ENCODE results near the gene RNF212. TPM values are rescaled to one million over a fixed set of nuclear protein-coding genes. Genes with fewer than 3 reads are reported as not detected.

The RNF212 gene
- total RNA-seq, 4 donors from 2014 or later: 3.8 to 9.7 (median 7.3) TPM

GRCh38 chr4:1040344-1041146 is 72.8 kb downstream of the RNF212 start:
- H3K9me3 ChIP-seq: no peaks in the 10 kb centered on the region
- H3K27ac ChIP-seq (replicated peaks in 1 of 4): peak overlapping the region in 1 of 4 donors; percentile 27
- intact Hi-C loops (cut with DNase I): no loop called here
- TF ChIP-seq EP300 (IDR thresholded peaks at IDR 0.05) (no peak), POLR2A (IDR thresholded peaks at IDR 0.05; ENCODE audit: low read depth) (no peak), POLR2AphosphoS5 (IDR thresholded peaks at IDR 0.05) (no peak)
- TF ChIP-seq, protein P1, sequence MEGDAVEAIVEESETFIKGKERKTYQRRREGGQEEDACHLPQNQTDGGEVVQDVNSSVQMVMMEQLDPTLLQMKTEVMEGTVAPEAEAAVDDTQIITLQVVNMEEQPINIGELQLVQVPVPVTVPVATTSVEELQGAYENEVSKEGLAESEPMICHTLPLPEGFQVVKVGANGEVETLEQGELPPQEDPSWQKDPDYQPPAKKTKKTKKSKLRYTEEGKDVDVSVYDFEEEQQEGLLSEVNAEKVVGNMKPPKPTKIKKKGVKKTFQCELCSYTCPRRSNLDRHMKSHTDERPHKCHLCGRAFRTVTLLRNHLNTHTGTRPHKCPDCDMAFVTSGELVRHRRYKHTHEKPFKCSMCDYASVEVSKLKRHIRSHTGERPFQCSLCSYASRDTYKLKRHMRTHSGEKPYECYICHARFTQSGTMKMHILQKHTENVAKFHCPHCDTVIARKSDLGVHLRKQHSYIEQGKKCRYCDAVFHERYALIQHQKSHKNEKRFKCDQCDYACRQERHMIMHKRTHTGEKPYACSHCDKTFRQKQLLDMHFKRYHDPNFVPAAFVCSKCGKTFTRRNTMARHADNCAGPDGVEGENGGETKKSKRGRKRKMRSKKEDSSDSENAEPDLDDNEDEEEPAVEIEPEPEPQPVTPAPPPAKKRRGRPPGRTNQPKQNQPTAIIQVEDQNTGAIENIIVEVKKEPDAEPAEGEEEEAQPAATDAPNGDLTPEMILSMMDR (IDR thresholded peaks at IDR 0.05): no peak
- 93% methylated on average over 15 of the region's 21 CpGs for WGBS
- no peak for DNase-seq (ENCODE audit: extremely low spot score)
- H3K4me1 ChIP-seq: peaks cover 21 to 71% (median 58%) of the 10 kb centered on the region in 4 donors
- H3K4me3 ChIP-seq: no peak overlapping the region
- H3K36me3 ChIP-seq: no peaks in the 10 kb centered on the region
- peaks cover 6 to 50% (median 18%) of the 10 kb centered on the region in 4 donors for H3K27me3 ChIP-seq

DNA sequence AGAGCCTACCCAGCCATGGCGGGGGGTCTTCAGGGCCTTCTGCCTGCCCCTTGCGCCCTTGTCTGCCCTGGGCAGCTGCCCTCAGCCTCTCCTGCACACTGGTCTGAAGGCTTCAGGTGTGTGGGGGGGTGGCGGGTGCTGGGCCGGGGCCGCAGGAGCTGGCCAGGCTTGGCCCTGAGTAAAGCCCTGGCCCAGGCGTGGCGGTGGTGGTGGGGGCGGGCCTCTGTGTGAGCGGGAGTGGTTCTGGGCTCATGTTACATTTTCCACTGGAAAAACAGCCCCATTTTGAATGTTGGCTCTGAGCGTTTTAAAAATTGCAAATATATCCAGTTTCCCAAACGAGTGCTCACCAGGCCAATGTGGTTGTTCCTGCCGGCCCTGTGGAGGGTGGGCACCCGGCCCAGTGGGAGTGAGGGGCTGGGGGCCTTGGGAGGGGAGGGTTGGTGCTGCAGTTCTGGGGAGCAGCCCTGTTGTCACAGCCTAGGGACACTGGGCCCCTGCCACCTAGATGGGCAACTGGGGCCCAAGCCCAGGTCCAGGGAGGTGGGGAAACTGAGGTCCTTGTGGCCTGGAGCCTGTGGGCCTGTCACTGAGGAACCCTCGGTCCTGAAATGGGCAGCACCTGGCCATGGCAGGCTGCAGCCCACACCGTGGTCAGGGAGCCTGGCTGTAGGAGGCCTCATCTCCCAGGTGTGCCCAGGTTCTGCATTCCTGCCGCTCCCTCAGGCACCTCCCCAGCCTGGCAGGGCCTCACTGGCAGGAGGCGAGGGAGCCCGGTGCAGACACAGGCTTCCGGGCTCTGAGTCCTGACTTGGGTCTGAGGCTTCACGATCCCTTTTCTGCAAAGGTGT is 73.6 kb downstream of the RNF212 start:
- peaks cover 21 to 73% (median 57%) of the 10 kb centered on the region in 4 donors for H3K4me1 ChIP-seq
- DNase-seq (ENCODE audit: extremely low spot score): no peak
- peaks cover 6 to 42% (median 9%) of the 10 kb centered on the region in 4 donors for H3K27me3 ChIP-seq
- H3K36me3 ChIP-seq: no peaks in the 10 kb centered on the region
- no peak overlapping the region for H3K4me3 ChIP-seq
- H3K9me3 ChIP-seq: no peaks in the 10 kb centered on the region
- 68% methylated on average over 8 of the region's 20 CpGs for whole genome bisulfite sequencing
- TF ChIP-seq EP300 (IDR thresholded peaks at IDR 0.05) (no peak), POLR2A (IDR thresholded peaks at IDR 0.05; ENCODE audit: low read depth) (no peak), POLR2AphosphoS5 (IDR thresholded peaks at IDR 0.05) (no peak)
- TF ChIP-seq, protein P1 (IDR thresholded peaks at IDR 0.05): no peak
- H3K27ac ChIP-seq (replicated peaks in 1 of 4): peak overlapping the region in 3 of 4 donors; percentile 27 to 52 (median 29)
- intact Hi-C loops (cut with DNase I): no loop called here

- intact Hi-C loops (cut with DNase I): no loop called here
- H3K4me1 ChIP-seq: peaks cover 18 to 75% (median 59%) of the 10 kb centered on the region in 4 donors
- H3K27ac ChIP-seq (replicated peaks in 1 of 4): peak overlapping the region in 2 of 4 donors; percentile 29 to 52
- TF ChIP-seq POLR2A (IDR thresholded peaks at IDR 0.05; ENCODE audit: low read depth) (no peak), EP300 (IDR thresholded peaks at IDR 0.05) (no peak), POLR2AphosphoS5 (IDR thresholded peaks at IDR 0.05) (no peak)
- TF ChIP-seq, protein P1 (IDR thresholded peaks at IDR 0.05): no peak
- no peaks in the 10 kb centered on the region for H3K9me3 ChIP-seq
- H3K36me3 ChIP-seq: no peaks in the 10 kb centered on the region
- 74% methylated on average over 11 of the region's 16 CpGs for WGBS
- DNase-seq (ENCODE audit: extremely low spot score): no peak
- peaks cover under 1 to 35% (median 5%) of the 10 kb centered on the region in 4 donors for H3K27me3 ChIP-seq
- no peak overlapping the region for H3K4me3 ChIP-seq
Observed at GRCh38 chr4:1038948-1039492, 74.3 kb downstream of the RNF212 start.

DNA sequence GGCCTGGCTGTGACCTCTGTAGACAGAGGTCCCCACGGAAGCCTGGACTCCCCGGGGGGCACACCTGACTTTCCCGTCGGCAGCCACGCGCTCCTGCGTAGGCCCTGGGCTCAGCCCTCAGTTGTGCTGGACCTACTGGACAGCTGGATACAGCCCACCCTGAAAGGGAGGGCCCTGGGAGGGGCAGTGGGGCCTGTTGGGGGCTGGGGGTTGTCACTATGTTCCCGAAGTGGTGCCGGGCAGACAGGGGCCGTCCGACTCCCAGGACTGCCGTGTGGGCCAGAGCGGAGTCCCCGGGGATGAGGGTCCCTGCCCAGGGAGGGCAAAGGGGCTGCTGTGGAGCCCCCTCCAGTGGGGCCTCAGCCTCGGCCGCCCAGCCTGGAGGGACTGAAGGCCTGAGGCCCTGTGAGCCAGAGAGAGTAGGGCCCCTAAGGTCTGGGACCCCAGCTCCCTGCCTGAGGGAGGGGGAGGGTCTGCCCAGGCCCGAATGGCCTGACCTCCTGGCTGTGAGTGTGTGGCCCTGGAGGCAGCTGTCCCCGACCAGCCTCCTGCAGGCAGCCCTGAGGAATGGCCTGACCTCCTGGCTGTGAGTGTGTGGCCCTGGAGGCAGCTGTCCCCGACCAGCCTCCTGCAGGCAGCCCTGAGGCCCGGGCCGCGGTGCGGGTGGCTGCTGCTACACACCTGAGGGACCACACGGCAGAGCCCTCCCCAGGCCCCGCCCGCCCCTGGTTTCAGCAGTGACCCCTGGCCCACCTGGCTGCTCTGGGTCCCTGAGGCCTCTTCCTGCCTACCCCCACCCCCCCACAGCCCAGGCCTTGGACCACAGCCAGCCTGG is 76.2 kb downstream of the RNF212 start:
- Histone ChIP-seq H3K4me3 (no peak overlapping the region), H3K27ac (replicated peaks in 1 of 4) (no peak overlapping the region), H3K9me3 (no peaks in the 10 kb centered on the region), H3K4me1 (peaks cover 9 to 68% (median 52%) of the 10 kb centered on the region in 4 donors), H3K36me3 (no peaks in the 10 kb centered on the region), H3K27me3 (peaks cover 0 to 36% (median 3%) of the 10 kb centered on the region in 4 donors)
- intact Hi-C loops (cut with DNase I): no loop called here
- no peak for DNase-seq (ENCODE audit: extremely low spot score)
- no peak for TF ChIP-seq EP300 (IDR thresholded peaks at IDR 0.05)
- TF ChIP-seq POLR2AphosphoS5 (IDR thresholded peaks at IDR 0.05): no peak
- TF ChIP-seq, protein P1 (IDR thresholded peaks at IDR 0.05): no peak
- no peak for TF ChIP-seq POLR2A (IDR thresholded peaks at IDR 0.05; ENCODE audit: low read depth)
- WGBS: 81% methylated on average over 3 of the region's 26 CpGs

Measured in esophagus muscularis mucosa (tissue), 4 donors.